ENCODE data around the gene CMIP.

CMIP gene

GRCh38 chr16:81457326-81458133 is 12.9 kb downstream of the CMIP start:
- no peak for TF ChIP-seq ZNF274 (IDR thresholded peaks at IDR 0.05; ENCODE audit: low read depth, low read length)
- no peak overlapping the region for H3K4me3 ChIP-seq (ENCODE audit: low read length)

GRCh38 chr16:81458149-81458669 is 13.6 kb downstream of the CMIP start:
- no peak for TF ChIP-seq ZNF274 (IDR thresholded peaks at IDR 0.05; ENCODE audit: low read depth, low read length)
- H3K4me3 ChIP-seq (ENCODE audit: low read length), result no peak overlapping the region

GRCh38 chr16:81458827-81459598 is 14.4 kb downstream of the CMIP start:
- no peak overlapping the region for H3K4me3 ChIP-seq (ENCODE audit: low read length)
- TF ChIP-seq ZNF274 (IDR thresholded peaks at IDR 0.05; ENCODE audit: low read depth, low read length), result no peak

- no peak for TF ChIP-seq ZNF274 (IDR thresholded peaks at IDR 0.05; ENCODE audit: low read depth, low read length)
- H3K4me3 ChIP-seq (ENCODE audit: low read length), result no peak overlapping the region
These were observed 15.5 kb downstream of the CMIP start for GRCh38 chr16:81460075-81460474.

GRCh38 chr16:81461243-81461642 is 16.6 kb downstream of the CMIP start:
- TF ChIP-seq ZNF274 (IDR thresholded peaks at IDR 0.05; ENCODE audit: low read depth, low read length), result no peak
- no peak overlapping the region for H3K4me3 ChIP-seq (ENCODE audit: low read length)

- TF ChIP-seq ZNF274 (IDR thresholded peaks at IDR 0.05; ENCODE audit: low read depth, low read length), result no peak
These were observed 17.2 kb downstream of the CMIP start for GRCh38 chr16:81461766-81462165.

GRCh38 chr16:81462683-81463082 is 18.1 kb downstream of the CMIP start:
- H3K4me3 ChIP-seq (ENCODE audit: low read length), result no peak overlapping the region
- TF ChIP-seq ZNF274 (IDR thresholded peaks at IDR 0.05; ENCODE audit: low read depth, low read length), result no peak

More at GRCh38 chr16:81461766-81462165, 17.2 kb downstream of the CMIP start:
- no peak overlapping the region for H3K4me3 ChIP-seq (ENCODE audit: low read length)

GRCh38 chr16:81463296-81463890 is 18.8 kb downstream of the CMIP start:
- no peak for TF ChIP-seq ZNF274 (IDR thresholded peaks at IDR 0.05; ENCODE audit: low read depth, low read length)

GRCh38 chr16:81464279-81464678 is 19.7 kb downstream of the CMIP start:
- no peak overlapping the region for H3K4me3 ChIP-seq (ENCODE audit: low read length)
- TF ChIP-seq ZNF274 (IDR thresholded peaks at IDR 0.05; ENCODE audit: low read depth, low read length), result no peak

More at GRCh38 chr16:81463296-81463890, 18.8 kb downstream of the CMIP start:
- no peak overlapping the region for H3K4me3 ChIP-seq (ENCODE audit: low read length)

- no peak overlapping the region for H3K4me3 ChIP-seq (ENCODE audit: low read length)
- TF ChIP-seq ZNF274 (IDR thresholded peaks at IDR 0.05; ENCODE audit: low read depth, low read length), result no peak
These were observed 20.9 kb downstream of the CMIP start for GRCh38 chr16:81465375-81465943.

- no peak overlapping the region for H3K4me3 ChIP-seq (ENCODE audit: low read length)
- TF ChIP-seq ZNF274 (IDR thresholded peaks at IDR 0.05; ENCODE audit: low read depth, low read length), result no peak
These were observed 21.9 kb downstream of the CMIP start for GRCh38 chr16:81466356-81466980.

- no peak for TF ChIP-seq ZNF274 (IDR thresholded peaks at IDR 0.05; ENCODE audit: low read depth, low read length)
- no peak overlapping the region for H3K4me3 ChIP-seq (ENCODE audit: low read length)
These were observed 22.5 kb downstream of the CMIP start for GRCh38 chr16:81467072-81467471.

GRCh38 chr16:81467815-81468214 is 23.2 kb downstream of the CMIP start:
- no peak overlapping the region for H3K4me3 ChIP-seq (ENCODE audit: low read length)
- no peak for TF ChIP-seq ZNF274 (IDR thresholded peaks at IDR 0.05; ENCODE audit: low read depth, low read length)

Data from GM08714 (cell line).